Caco-2 (cell line): ENCODE measurements around the gene CREBL2. TPM values are rescaled to one million over a fixed set of nuclear protein-coding genes. Genes with fewer than 3 reads are reported as not detected.

ENCODE experiments used
- BruUV-seq: library from RNA; stranded (reverse); fragments of 400-500 nt; replicated peaks from 2 replicates; lab custom pipeline; 2021; lab: Mats Ljungman, UMichigan
- CTCF ChIA-PET: fragments of 300-600 bp; sonication (Branson Sonifier 250); formaldehyde crosslinking; loops from one replicate; lab custom pipeline; 2022; ENCODE audit warnings: antibody characterized with exemption; lab: Charles Lee
- POLR2A ChIA-PET: fragments of 300-600 bp; sonication (Branson Sonifier 250); formaldehyde crosslinking; loops from one replicate; lab custom pipeline; 2022; ENCODE audit warnings: antibody characterized with exemption; lab: Charles Lee
- DNase-seq, 2 experiments: peaks; one replicate each; pipeline versions ENCODE4 v3.0.0 to v3.0.0-alpha.2; 2020 to 2022
- H3K27me3 ChIP-seq: replicated peaks from 2 replicates; pipeline ENCODE4 v1.6.0; 2011; ENCODE audit warnings: low read length; ENCODE audit not compliant: control insufficient read depth, insufficient read depth
- H3K36me3 ChIP-seq: 2 replicates; pipeline ENCODE4 v1.5.1; 2011; ENCODE audit warnings: low read length; ENCODE audit not compliant: control insufficient read depth, insufficient read depth
- H3K4me1 ChIP-seq: fragments of 250-450 bp; sonication (Bioruptor Pico); 2 replicates; pipeline ENCODE4 v1.5.1; 2020; ENCODE audit warnings: mild to moderate bottlenecking
- H3K4me3 ChIP-seq: 2 replicates; pipeline ENCODE4 v1.5.1; 2011; ENCODE audit warnings: low read depth, mild to moderate bottlenecking, control low read depth, low read length
- H3K9me3 ChIP-seq: fragments of 250-450 bp; sonication (Bioruptor Pico); 2 replicates; pipeline ENCODE4 v1.5.1; 2020; ENCODE audit warnings: mild to moderate bottlenecking, moderate library complexity
- H3K27ac Mint-ChIP-seq: one replicate; pipeline ENCODE4 v1.8.0; 2022; ENCODE audit warnings: mixed read lengths; ENCODE audit not compliant: unreplicated experiment
- H3K27me3 Mint-ChIP-seq: one replicate; pipeline ENCODE4 v1.8.0; 2022; ENCODE audit warnings: mixed read lengths; ENCODE audit not compliant: insufficient read depth, unreplicated experiment
- H3K36me3 Mint-ChIP-seq: one replicate; pipeline ENCODE4 v1.8.0; 2022; ENCODE audit warnings: mild to moderate bottlenecking, mixed read lengths; ENCODE audit not compliant: insufficient read depth, unreplicated experiment
- H3K4me1 Mint-ChIP-seq: one replicate; pipeline ENCODE4 v1.8.0; 2022; ENCODE audit warnings: low read depth, mixed read lengths; ENCODE audit not compliant: unreplicated experiment
- H3K4me3 Mint-ChIP-seq: one replicate; pipeline ENCODE4 v1.8.0; 2022; ENCODE audit warnings: mild to moderate bottlenecking, moderate library complexity, mixed read lengths; ENCODE audit not compliant: unreplicated experiment
- H3K9me3 Mint-ChIP-seq: one replicate; pipeline ENCODE4 v1.8.0; 2022; ENCODE audit warnings: mixed read lengths; ENCODE audit not compliant: unreplicated experiment
- CTCF ChIP-seq, 2 experiments: fragments of 200-600 bp in 1 of 2; IDR thresholded peaks; 1 replicate in 1 of 2; 2 replicates in 1 of 2; pipeline versions ENCODE4 v1.5.1 to v1.8.0; 2011 to 2022; ENCODE audit warnings: antibody characterized with exemption in 1 of 2, control low read depth in 1 of 2, inconsistent platforms in 1 of 2, low read depth in 1 of 2, low read length in 1 of 2, mild to moderate bottlenecking in 1 of 2, moderate library complexity in 1 of 2; ENCODE audit not compliant: insufficient read depth in 1 of 2, severe bottlenecking in 1 of 2, unreplicated experiment in 1 of 2
- intact Hi-C: fragments of 100-400 bp; cut with micrococcal nuclease; formaldehyde crosslinking; loops from one replicate; pipeline ENCODE4 v1.10.0; 2022; ENCODE audit not compliant: unreplicated experiment
- total RNA-seq: library from RNA; stranded (reverse); gene quantifications from 2 replicates; pipeline ENCODE4 v1.2.3, GENCODE V29; 2022

Gene CREBL2
- total RNA-seq, 1 experiment from 2014 or later, result 26.3 TPM

GRCh38 chr12:12668005-12668404 is 56.3 kb downstream of the CREBL2 start:
- BruUV-seq, result no TSS peak
- H3K4me1 ChIP-seq, result peaks cover 3% of the 10 kb centered on the region; the same call in 1 of the 2 replicates
- ChIA-PET CTCF (interaction anchor here (0.6 kb wide), 1 partner anchor 69 kb away, joined by 3 read pairs; no protein-coding TSS in a partner anchor), POLR2A (no interaction called here)
- H3K36me3 ChIP-seq, result no peaks in the 10 kb centered on the region
- Mint-ChIP-seq H3K27ac (no peak overlapping the region), H3K9me3 (no peaks in the 10 kb centered on the region), H3K4me3 (no peak overlapping the region), H3K27me3 (no peaks in the 10 kb centered on the region), H3K36me3 (no peaks in the 10 kb centered on the region), H3K4me1 (peaks cover 12% of the 10 kb centered on the region)
- intact Hi-C loops, result no loop called here
- TF ChIP-seq CTCF (IDR thresholded peaks at IDR 0.05; ENCODE audit: insufficient read depth in 1 of 2, low read depth in 1 of 2, low read length in 1 of 2, severe bottlenecking in 1 of 2, unreplicated experiment in 1 of 2), result no peak
- H3K4me3 ChIP-seq, result no peak overlapping the region
- H3K9me3 ChIP-seq, result no peaks in the 10 kb centered on the region
- DNase-seq, result no peak
- no peaks in the 10 kb centered on the region for H3K27me3 ChIP-seq

- no peak overlapping the region for H3K4me3 Mint-ChIP-seq
- Histone ChIP-seq H3K36me3 (no peaks in the 10 kb centered on the region), H3K9me3 (no peaks in the 10 kb centered on the region), H3K4me3 (no peak overlapping the region), H3K27me3 (no peaks in the 10 kb centered on the region), H3K4me1 (peaks cover 3% of the 10 kb centered on the region; the same call in 1 of the 2 replicates)
- H3K27me3 Mint-ChIP-seq, result no peaks in the 10 kb centered on the region
- no TSS peak for BruUV-seq
- no peak for TF ChIP-seq CTCF (IDR thresholded peaks at IDR 0.05; ENCODE audit: insufficient read depth in 1 of 2, low read depth in 1 of 2, low read length in 1 of 2, severe bottlenecking in 1 of 2, unreplicated experiment in 1 of 2)
- ChIA-PET POLR2A (no interaction called here), CTCF (no interaction called here)
- H3K4me1 Mint-ChIP-seq, result peaks cover 12% of the 10 kb centered on the region
- no peak overlapping the region for H3K27ac Mint-ChIP-seq
- H3K36me3 Mint-ChIP-seq, result no peaks in the 10 kb centered on the region
- intact Hi-C loops, result no loop called here
- no peaks in the 10 kb centered on the region for H3K9me3 Mint-ChIP-seq
- DNase-seq, result no peak
Observed at GRCh38 chr12:12669020-12669419, 57.3 kb downstream of the CREBL2 start.

GRCh38 chr12:12671850-12672660 is 60.4 kb downstream of the CREBL2 start:
- POLR2A ChIA-PET, result no interaction called here
- peaks cover 3% of the 10 kb centered on the region; the same call in 1 of the 2 replicates for H3K4me1 ChIP-seq

More at GRCh38 chr12:12671850-12672660, 60.4 kb downstream of the CREBL2 start:
- CTCF ChIA-PET, result interaction anchor here (0.7 kb wide), 1 partner anchor 65 kb away, joined by 3 read pairs; no protein-coding TSS in a partner anchor
- intact Hi-C loops, result no loop called here
- Mint-ChIP-seq H3K9me3 (no peaks in the 10 kb centered on the region), H3K27me3 (no peaks in the 10 kb centered on the region), H3K4me3 (no peak overlapping the region), H3K4me1 (peaks cover 12% of the 10 kb centered on the region), H3K27ac (no peak overlapping the region), H3K36me3 (no peaks in the 10 kb centered on the region)
- DNase-seq, result no peak
- no peaks in the 10 kb centered on the region for H3K27me3 ChIP-seq
- BruUV-seq, result no TSS peak
- no peak overlapping the region for H3K4me3 ChIP-seq
- no peak for TF ChIP-seq CTCF (IDR thresholded peaks at IDR 0.05; ENCODE audit: insufficient read depth in 1 of 2, low read depth in 1 of 2, low read length in 1 of 2, severe bottlenecking in 1 of 2, unreplicated experiment in 1 of 2)
- H3K36me3 ChIP-seq, result no peaks in the 10 kb centered on the region
- no peaks in the 10 kb centered on the region for H3K9me3 ChIP-seq
